IPS-15b (cell line): ENCODE results near the gene KCNC3.

Experiments
- H3K27me3 ChIP-seq: one replicate; pipeline ENCODE4 v1.6.1; 2013; ENCODE audit warnings: low read length; ENCODE audit not compliant: control insufficient read depth, insufficient read depth
- H3K36me3 ChIP-seq: one replicate; pipeline ENCODE4 v1.6.1; 2013; ENCODE audit warnings: low read length; ENCODE audit not compliant: control insufficient read depth, insufficient read depth
- H3K4me1 ChIP-seq: one replicate; pipeline ENCODE4 v1.6.1; 2013; ENCODE audit warnings: mild to moderate bottlenecking, low read length; ENCODE audit not compliant: control insufficient read depth, insufficient read depth
- H3K4me3 ChIP-seq: one replicate; pipeline ENCODE4 v1.5.1; 2013; ENCODE audit warnings: low read depth, low read length
- H3K9ac ChIP-seq: one replicate; pipeline ENCODE4 v1.6.1; 2013; ENCODE audit warnings: low read depth, mild to moderate bottlenecking, low read length
- H3K9me3 ChIP-seq: one replicate; pipeline ENCODE4 v1.6.1; 2013; ENCODE audit warnings: mild to moderate bottlenecking, low read length; ENCODE audit not compliant: control insufficient read depth, insufficient read depth

KCNC3 gene

GRCh38 chr19:50329146-50329925, at the start of gene KCNC3:
Gene KCNC3, minus strand, starts transcription at chr19:50329377. Its CDS starts 295 bp downstream, at chr19:50329082.
- Histone ChIP-seq H3K36me3 (no peaks in the 10 kb centered on the region), H3K4me3 (peak within 1 kb of the TSS; percentile 95), H3K27me3 (peaks cover 11% of the 10 kb centered on the region), H3K4me1 (peaks cover 15% of the 10 kb centered on the region), H3K9ac (peak within 1 kb of the TSS; percentile 65), H3K9me3 (no peaks in the 10 kb centered on the region)

- Histone ChIP-seq H3K36me3 (peaks cover 44% of the 10 kb centered on the region), H3K9ac (no peak overlapping the region), H3K4me3 (no peak overlapping the region)
Measured at GRCh38 chr19:50378863-50379236, 49.7 kb upstream of the KCNC3 start.

GRCh38 chr19:50378169-50378862, 49.1 kb upstream of the KCNC3 start:
- Histone ChIP-seq H3K9ac (no peak overlapping the region), H3K9me3 (no peaks in the 10 kb centered on the region), H3K27me3 (no peaks in the 10 kb centered on the region), H3K4me1 (no peaks in the 10 kb centered on the region), H3K36me3 (peaks cover 44% of the 10 kb centered on the region), H3K4me3 (no peak overlapping the region)

More at GRCh38 chr19:50378863-50379236, 49.7 kb upstream of the KCNC3 start:
- no peaks in the 10 kb centered on the region for H3K9me3 ChIP-seq
- no peaks in the 10 kb centered on the region for H3K4me1 ChIP-seq
- H3K27me3 ChIP-seq: no peaks in the 10 kb centered on the region

GRCh38 chr19:50377517-50377916, 48.3 kb upstream of the KCNC3 start:
- Histone ChIP-seq H3K9ac (no peak overlapping the region), H3K27me3 (no peaks in the 10 kb centered on the region), H3K9me3 (no peaks in the 10 kb centered on the region), H3K4me1 (no peaks in the 10 kb centered on the region), H3K4me3 (peak overlapping the region; percentile 39), H3K36me3 (peaks cover 44% of the 10 kb centered on the region)

- peaks cover 42% of the 10 kb centered on the region for H3K36me3 ChIP-seq
- H3K9ac ChIP-seq: no peak overlapping the region
- peak overlapping the region; percentile 39 for H3K4me3 ChIP-seq
- no peaks in the 10 kb centered on the region for H3K9me3 ChIP-seq
- no peaks in the 10 kb centered on the region for H3K4me1 ChIP-seq
- no peaks in the 10 kb centered on the region for H3K27me3 ChIP-seq
Measured at GRCh38 chr19:50377051-50377461, 47.9 kb upstream of the KCNC3 start.

GRCh38 chr19:50376166-50377050, 47.2 kb upstream of the KCNC3 start, which contains the start of gene NR1H2:
Gene NR1H2, plus strand, starts transcription at chr19:50376457. Its CDS starts 1,149 bp downstream, at chr19:50377606.
- Histone ChIP-seq H3K9ac (peak within 1 kb of the TSS; percentile 97), H3K36me3 (peaks cover 37% of the 10 kb centered on the region), H3K4me1 (no peaks in the 10 kb centered on the region), H3K27me3 (no peaks in the 10 kb centered on the region), H3K4me3 (peak within 1 kb of the TSS; percentile 99), H3K9me3 (no peaks in the 10 kb centered on the region)

- Histone ChIP-seq H3K4me3 (no peak overlapping the region), H3K9me3 (no peaks in the 10 kb centered on the region), H3K9ac (no peak overlapping the region), H3K4me1 (no peaks in the 10 kb centered on the region), H3K27me3 (no peaks in the 10 kb centered on the region), H3K36me3 (no peaks in the 10 kb centered on the region)
Measured at GRCh38 chr19:50371914-50372475, 42.8 kb upstream of the KCNC3 start.

GRCh38 chr19:50368649-50369570, 39.7 kb upstream of the KCNC3 start:
- no peaks in the 10 kb centered on the region for H3K4me1 ChIP-seq
- no peaks in the 10 kb centered on the region for H3K27me3 ChIP-seq
- no peaks in the 10 kb centered on the region for H3K36me3 ChIP-seq
- peak overlapping the region; percentile 89 for H3K4me3 ChIP-seq
- H3K9me3 ChIP-seq: no peaks in the 10 kb centered on the region
- peak overlapping the region; percentile 96 for H3K9ac ChIP-seq

- Histone ChIP-seq H3K9ac (no peak within 1 kb of the TSS), H3K36me3 (no peaks in the 10 kb centered on the region), H3K27me3 (no peaks in the 10 kb centered on the region), H3K9me3 (no peaks in the 10 kb centered on the region), H3K4me3 (no peak within 1 kb of the TSS), H3K4me1 (peaks cover 2% of the 10 kb centered on the region)
Measured at GRCh38 chr19:50365434-50366306, 36.5 kb upstream of the KCNC3 start, which contains the start of gene NAPSA. Gene NAPSA, minus strand, starts transcription at chr19:50365639. Its CDS starts 18 bp downstream, at chr19:50365621.
